Mucosa of descending colon (tissue), 3 donors: ENCODE results near the gene JADE3. TPM values are rescaled to one million over a fixed set of nuclear protein-coding genes. Genes with fewer than 3 reads are reported as not detected.

Experiments used
- ATAC-seq: fragments of 200-7000 bp; cut with Tn5 transposase; one replicate; pipeline ENCODE4 v1.9.1; 2020; ENCODE audit warnings: mild to moderate bottlenecking, moderate library complexity
- DNase-seq, 3 donors: peaks; one replicate each; pipeline ENCODE4 v3.0.0-alpha.2; 2020
- H3K36me3 ChIP-seq: fragments of 200-600 bp; one replicate; pipeline ENCODE4 v1.8.0; 2021; ENCODE audit warnings: low read depth, mild to moderate bottlenecking
- H3K4me1 ChIP-seq: fragments of 200-600 bp; one replicate; pipeline ENCODE4 v1.8.0; 2021; ENCODE audit warnings: low read depth, mild to moderate bottlenecking
- H3K4me3 ChIP-seq: fragments of 200-600 bp; one replicate; pipeline ENCODE4 v1.8.0; 2021; ENCODE audit warnings: mild to moderate bottlenecking
- H3K9me3 ChIP-seq: fragments of 200-600 bp; one replicate; pipeline ENCODE4 v1.8.0; 2021; ENCODE audit warnings: mild to moderate bottlenecking
- CTCF ChIP-seq: fragments of 200-600 bp; IDR thresholded peaks from one replicate; pipeline ENCODE4 v1.8.0; 2022; ENCODE audit warnings: antibody characterized with exemption, mild to moderate bottlenecking
- intact Hi-C, 2 donors: fragments of 100-400 bp; cut with DNase I in 1 of 2; cut with micrococcal nuclease in 1 of 2; formaldehyde crosslinking; loops; one replicate each; pipeline versions ENCODE4 v1.11.0 to v1.11.1; 2022; cut with DNase I, micrococcal nuclease
- total RNA-seq, 3 donors: library from RNA; stranded (reverse); fragmentation: NEBNext Ultra II Directional in 2 of 3; extraction: Animal tissue kit (Norgen Biotek cat#: 25700) in 2 of 3; gene quantifications; one replicate each; pipeline versions ENCODE4 v1.2.1 to v1.2.4, GENCODE V29; 2021 to 2023
- donor health status: DM: no; HTN: no; CAD: no; lungs with moderate emphysema.
- donor health status: DM: no; HTN: no; CAD: no.
- donor health status: DM: no; HTN: yes; CAD: no.

The JADE3 gene
- total RNA-seq, 3 donors from 2014 or later, result 4.7 to 8.0 (median 5.2) TPM

- H3K9me3 ChIP-seq, result no peaks in the 10 kb centered on the region
- no peak overlapping the region for H3K4me3 ChIP-seq
- H3K36me3 ChIP-seq, result no peaks in the 10 kb centered on the region
- no peaks in the 10 kb centered on the region for H3K4me1 ChIP-seq
- TF ChIP-seq CTCF, result no peak
- no peak for DNase-seq
- no peak for ATAC-seq
- intact Hi-C loops, result no loop called here
These were observed 77.3 kb downstream of the JADE3 start for GRCh38 chrX:46989548-46989947.

GRCh38 chrX:46991664-46992063 is 79.4 kb downstream of the JADE3 start:
- no peaks in the 10 kb centered on the region for H3K4me1 ChIP-seq
- no peak overlapping the region for H3K4me3 ChIP-seq
- intact Hi-C loops, result no loop called here
- no peaks in the 10 kb centered on the region for H3K9me3 ChIP-seq
- DNase-seq (no peak), ATAC-seq (no peak)
- TF ChIP-seq CTCF, result no peak
- H3K36me3 ChIP-seq, result no peaks in the 10 kb centered on the region

- TF ChIP-seq CTCF, result no peak
- DNase-seq (no peak), ATAC-seq (no peak)
- Histone ChIP-seq H3K36me3 (no peaks in the 10 kb centered on the region), H3K4me1 (no peaks in the 10 kb centered on the region), H3K4me3 (no peak overlapping the region), H3K9me3 (no peaks in the 10 kb centered on the region)
- intact Hi-C loops, result no loop called here
These were observed 79.8 kb downstream of the JADE3 start for GRCh38 chrX:46992070-46992469.

- Histone ChIP-seq H3K36me3 (no peaks in the 10 kb centered on the region), H3K9me3 (no peaks in the 10 kb centered on the region), H3K4me1 (no peaks in the 10 kb centered on the region), H3K4me3 (no peak overlapping the region)
- TF ChIP-seq CTCF, result no peak
- DNase-seq, result no peak
- ATAC-seq, result no peak
- intact Hi-C loops, result no loop called here
These were observed 81.9 kb downstream of the JADE3 start for GRCh38 chrX:46994096-46994495.

- intact Hi-C loops, result no loop called here
- Histone ChIP-seq H3K4me3 (no peak overlapping the region), H3K9me3 (no peaks in the 10 kb centered on the region), H3K4me1 (no peaks in the 10 kb centered on the region), H3K36me3 (no peaks in the 10 kb centered on the region)
- ATAC-seq (no peak), DNase-seq (no peak)
- TF ChIP-seq CTCF, result no peak
These were observed 99.9 kb downstream of the JADE3 start for GRCh38 chrX:47012131-47012530.

- Histone ChIP-seq H3K4me3 (no peak overlapping the region), H3K36me3 (no peaks in the 10 kb centered on the region), H3K4me1 (no peaks in the 10 kb centered on the region), H3K9me3 (no peaks in the 10 kb centered on the region)
- intact Hi-C loops, result no loop called here
- no peak for ATAC-seq
- TF ChIP-seq CTCF, result no peak
- DNase-seq, result no peak
These were observed 114.0 kb downstream of the JADE3 start for GRCh38 chrX:47026198-47026597.
